IMR-90 (cell line): ENCODE results near the gene EPN2. TPM values are rescaled to one million over a fixed set of nuclear protein-coding genes. Genes with fewer than 3 reads are reported as not detected.

Experiments
- ATAC-seq: fragments of 200-7000 bp; cut with Tn5 transposase; 2 replicates; pipeline ENCODE4 v1.9.1; 2020; ENCODE audit warnings: low read depth, mild to moderate bottlenecking, moderate library complexity
- BruUV-seq: library from RNA; stranded (reverse); fragments of 400-500 nt; replicated peaks from 2 replicates; lab custom pipeline; 2021; lab: Mats Ljungman, UMichigan
- CTCF ChIA-PET: fragments of 300-600 bp; formaldehyde crosslinking; extraction: SDS; loops from one replicate; lab custom pipeline; 2021; ENCODE audit warnings: antibody characterized with exemption; lab: Yijun Ruan, JAX
- POLR2A ChIA-PET: fragments of 300-600 bp; sonication (Branson Sonifier 250); formaldehyde crosslinking; loops from one replicate; lab custom pipeline; 2022; ENCODE audit warnings: antibody characterized with exemption; ENCODE audit not compliant: unreplicated experiment; lab: Charles Lee
- DNase-seq: peaks from one replicate; pipeline ENCODE4 v3.0.0; 2013
- H2AFZ ChIP-seq: replicated peaks from 2 replicates; pipeline ENCODE3; 2013; ENCODE audit warnings: low read length, mild to moderate bottlenecking; ENCODE audit not compliant: poor library complexity
- H2AK5ac ChIP-seq: 2 replicates; pipeline ENCODE4 v1.6.1; 2013; ENCODE audit warnings: low read depth, low read length, inconsistent platforms
- H2AK9ac ChIP-seq: replicated peaks from 2 replicates; pipeline ENCODE3; 2013; ENCODE audit warnings: mild to moderate bottlenecking, low read depth, low read length, moderate library complexity; ENCODE audit not compliant: poor library complexity
- H2BK120ac ChIP-seq: 2 replicates; pipeline ENCODE4 v1.6.1; 2013; ENCODE audit warnings: low read depth, low read length, inconsistent platforms
- H2BK15ac ChIP-seq: 3 replicates; pipeline ENCODE4 v1.6.1; 2013; ENCODE audit warnings: low read depth, low read length, inconsistent platforms
- H2BK20ac ChIP-seq: 2 replicates; pipeline ENCODE4 v1.6.1; 2013; ENCODE audit warnings: low read depth, mild to moderate bottlenecking, inconsistent platforms, low read length, moderate library complexity
- H2BK5ac ChIP-seq: 2 replicates; pipeline ENCODE4 v1.6.1; 2013; ENCODE audit warnings: mild to moderate bottlenecking, low read depth, low read length, inconsistent platforms; ENCODE audit not compliant: poor library complexity, severe bottlenecking
- H3K14ac ChIP-seq: replicated peaks from 2 replicates; pipeline ENCODE4 v1.6.1; 2013; ENCODE audit warnings: low read depth, low read length, inconsistent platforms
- H3K18ac ChIP-seq: 2 replicates; pipeline ENCODE4 v1.6.1; 2013; ENCODE audit warnings: low read depth, low read length, control low read depth
- H3K23ac ChIP-seq: 2 replicates; pipeline ENCODE4 v1.6.1; 2013; ENCODE audit warnings: low read depth, low read length, inconsistent platforms
- H3K27ac ChIP-seq: 2 replicates; pipeline ENCODE4 v1.5.1; 2013; ENCODE audit warnings: mild to moderate bottlenecking, control low read depth, low read length; ENCODE audit not compliant: insufficient read depth
- H3K27me3 ChIP-seq: 2 replicates; pipeline ENCODE4 v1.6.1; 2013; ENCODE audit warnings: low read length; ENCODE audit not compliant: control insufficient read depth, insufficient read depth
- H3K36me3 ChIP-seq: 2 replicates; pipeline ENCODE4 v1.6.1; 2013; ENCODE audit warnings: low read length, mixed read lengths; ENCODE audit not compliant: control insufficient read depth, insufficient read depth
- H3K4ac ChIP-seq: 2 replicates; pipeline ENCODE4 v1.6.1; 2013; ENCODE audit warnings: low read depth, low read length, inconsistent platforms
- H3K4me1 ChIP-seq: 2 replicates; pipeline ENCODE4 v1.6.1; 2013; ENCODE audit warnings: low read length, mixed read lengths; ENCODE audit not compliant: control insufficient read depth, insufficient read depth
- H3K4me2 ChIP-seq: 2 replicates; pipeline ENCODE4 v1.6.1; 2013; ENCODE audit warnings: low read depth, mild to moderate bottlenecking, control low read depth, low read length, moderate library complexity
- H3K4me3 ChIP-seq: 2 replicates; pipeline ENCODE4 v1.5.1; 2013; ENCODE audit warnings: low read depth, mild to moderate bottlenecking, control low read depth, low read length, moderate library complexity; ENCODE audit not compliant: insufficient read depth
- H3K56ac ChIP-seq: 2 replicates; pipeline ENCODE4 v1.6.1; 2013; ENCODE audit warnings: low read length, inconsistent platforms; ENCODE audit not compliant: insufficient read depth; ENCODE audit errors: extremely low read depth
- H3K79me1 ChIP-seq, 2 experiments: 2 replicates each; pipeline ENCODE4 v1.6.1; 2013; ENCODE audit warnings: low read length in 2 of 2, inconsistent platforms in 1 of 2, low read depth in 1 of 2
- H3K9ac ChIP-seq: 2 replicates; pipeline ENCODE4 v1.6.1; 2013; ENCODE audit warnings: low read depth, low read length, control low read depth
- H3K9me1 ChIP-seq: 2 replicates; pipeline ENCODE4 v1.6.1; 2013; ENCODE audit warnings: low read length, inconsistent platforms; ENCODE audit not compliant: insufficient read depth
- H3K9me3 ChIP-seq: 2 replicates; pipeline ENCODE4 v1.6.1; 2013; ENCODE audit warnings: low read length; ENCODE audit not compliant: control insufficient read depth, insufficient read depth
- H4K20me1 ChIP-seq: 2 replicates; pipeline ENCODE4 v1.6.1; 2013; ENCODE audit warnings: low read length, inconsistent platforms; ENCODE audit not compliant: insufficient read depth
- H4K5ac ChIP-seq: 2 replicates; pipeline ENCODE4 v1.6.1; 2013; ENCODE audit warnings: mild to moderate bottlenecking, low read depth, low read length, control low read depth
- H4K8ac ChIP-seq, 2 experiments: 2 replicates each; pipeline ENCODE4 v1.6.1; 2013; ENCODE audit warnings: low read depth in 2 of 2, low read length in 2 of 2, control low read depth in 1 of 2, inconsistent platforms in 1 of 2
- H4K91ac ChIP-seq: 2 replicates; pipeline ENCODE4 v1.6.1; 2013; ENCODE audit warnings: low read depth, low read length, inconsistent platforms; ENCODE audit not compliant: insufficient read depth
- BHLHE40 ChIP-seq: fragments of 150-350 bp; IDR thresholded peaks from 2 replicates; pipeline ENCODE4 v1.6.1; 2016; ENCODE audit warnings: mild to moderate bottlenecking, low read depth, low read length
- CEBPB ChIP-seq: IDR thresholded peaks from 2 replicates; pipeline ENCODE4 v1.6.1; 2012; ENCODE audit warnings: low read depth, low read length, improper control_type of control experiment
- CHD1 ChIP-seq: IDR thresholded peaks from 2 replicates; pipeline ENCODE4 v1.6.1; 2012; ENCODE audit warnings: low read depth, low read length, improper control_type of control experiment
- FOS ChIP-seq: fragments of 150-350 bp; IDR thresholded peaks from 2 replicates; pipeline ENCODE4 v1.6.1; 2016; ENCODE audit warnings: low read depth, low read length
- MAFK ChIP-seq: IDR thresholded peaks from 2 replicates; pipeline ENCODE4 v1.6.1; 2012; ENCODE audit warnings: low read depth, low read length, improper control_type of control experiment
- MAZ ChIP-seq: IDR thresholded peaks from 2 replicates; pipeline ENCODE4 v1.6.1; 2012; ENCODE audit warnings: low read depth, mild to moderate bottlenecking, low read length, improper control_type of control experiment, moderate library complexity, borderline replicate concordance
- MXI1 ChIP-seq: IDR thresholded peaks from 2 replicates; pipeline ENCODE4 v1.6.1; 2012; ENCODE audit warnings: low read depth, mild to moderate bottlenecking, low read length, moderate library complexity, borderline replicate concordance
- POLR2A ChIP-seq: IDR thresholded peaks from 2 replicates; pipeline ENCODE4 v1.6.1; 2012; ENCODE audit warnings: mild to moderate bottlenecking, low read depth, low read length
- RAD21 ChIP-seq: IDR thresholded peaks from 2 replicates; pipeline ENCODE4 v1.6.1; 2012; ENCODE audit warnings: low read length, improper control_type of control experiment
- RCOR1 ChIP-seq: IDR thresholded peaks from 2 replicates; pipeline ENCODE4 v1.6.1; 2012; ENCODE audit warnings: mild to moderate bottlenecking, low read length, improper control_type of control experiment; ENCODE audit not compliant: insufficient replicate concordance
- SMC3 ChIP-seq: fragments of 150-350 bp; IDR thresholded peaks from 2 replicates; pipeline ENCODE4 v1.6.1; 2016; ENCODE audit warnings: low read depth, mild to moderate bottlenecking, antibody characterized with exemption, low read length, moderate library complexity
- WGBS, 2 experiments: methylation state at CpG; one replicate each; pipeline versions ENCODE4 v1.1.5 to v1.1.7; 2013; ENCODE audit warnings: missing lambda C conversion rate in 2 of 2; ENCODE audit not compliant: insufficient read length in 1 of 2; ENCODE audit errors: extremely low coverage in 2 of 2; 5-methylcytosine and 5-hydroxymethylcytosine counted together
- dilution Hi-C: fragments of 300-500 bp; cut with HindIII; formaldehyde crosslinking; loops from one replicate; pipeline ENCODE4 v1.14.3; 2018; ENCODE audit warnings: low sequenced_read_pairs; ENCODE audit not compliant: unreplicated experiment
- in situ Hi-C: fragments of 300-500 bp; cut with MboI; formaldehyde crosslinking; loops from 3 replicates; pipeline ENCODE4 v1.14.3; 2019; ENCODE audit warnings: low sequenced_read_pairs, inconsistent platforms, mixed read lengths
- intact Hi-C: fragments of 100-400 bp; cut with micrococcal nuclease; formaldehyde crosslinking; loops from 2 replicates; pipeline ENCODE4 v1.10.0; 2022
- polyA plus RNA-seq, 3 experiments: library from polyadenylated mRNA; depleted of rRNA; stranded (reverse); fragments of >200 nt; gene quantifications; 2 replicates each; pipeline ENCODE4 v1.2.3, GENCODE V29; 2012; ENCODE audit warnings: low replicate concordance in 1 of 3
- total RNA-seq: library from RNA; depleted of rRNA; stranded (reverse); fragments of >200 nt; gene quantifications from 2 replicates; pipeline ENCODE4 v1.2.3, GENCODE V29; 2012
- TF ChIP-seq, protein P1 (sequence below): fragments of 150-350 bp; IDR thresholded peaks from 2 replicates; pipeline ENCODE4 v1.6.1; 2017; ENCODE audit warnings: mild to moderate bottlenecking, antibody characterized with exemption, low read length, low read depth
- TF ChIP-seq, protein P2 (sequence below): conservative IDR thresholded peaks from 2 replicates; pipeline ENCODE4 v1.5.1; 2012; ENCODE audit warnings: mild to moderate bottlenecking, low read depth, low read length, improper control_type of control experiment
- TF ChIP-seq, protein P3 (sequence below): fragments of 150-350 bp; IDR thresholded peaks from 2 replicates; pipeline ENCODE4 v1.6.1; 2016; ENCODE audit warnings: low read depth, mild to moderate bottlenecking, low read length, moderate library complexity, borderline replicate concordance

Gene EPN2
- total and polyA plus RNA-seq, 2 of the 4 experiments (the other 2 are of a cell fraction) = 14.9 to 25.3 TPM

DNA sequence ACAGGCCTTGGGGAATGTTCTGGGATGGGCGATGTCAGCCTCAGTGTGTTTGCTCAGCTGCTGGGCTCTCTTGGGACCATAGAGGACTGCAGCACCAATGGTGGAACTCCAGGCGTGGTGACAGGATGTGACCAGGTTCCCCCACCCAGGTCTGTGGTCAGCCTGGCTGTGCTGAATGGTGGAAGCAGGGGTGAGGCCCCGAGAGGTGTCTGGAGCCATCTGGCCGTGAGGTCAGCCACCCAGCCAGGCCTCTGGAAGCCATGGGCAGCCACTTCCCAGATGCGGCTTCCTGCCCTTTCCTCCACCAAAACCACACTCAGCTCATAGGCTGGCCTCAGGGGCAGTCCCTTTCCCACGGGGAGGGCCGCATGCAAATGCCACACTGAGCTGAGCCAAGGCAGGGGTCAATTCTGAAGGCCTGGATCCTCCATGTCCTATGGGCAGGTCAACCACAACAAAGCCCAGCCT lies 133.4 kb downstream of the EPN2 start:
- Histone ChIP-seq H2BK15ac (no peak overlapping the region), H3K14ac (no peak overlapping the region), H3K27ac (no peak overlapping the region), H4K5ac (no peak overlapping the region), H3K23ac (no peak overlapping the region), H3K9ac (no peak overlapping the region), H2BK120ac (no peak overlapping the region), H3K27me3 (no peaks in the 10 kb centered on the region), H3K4me3 (no peak overlapping the region), H2AK9ac (no peak overlapping the region), H3K9me1 (no peaks in the 10 kb centered on the region), H3K4me1 (0 out of 2 replicates have a peak, but pooled peaks cover 2% of the 10 kb centered on the region), H4K91ac (no peak overlapping the region), H3K4ac (no peak overlapping the region), H2AFZ (peak overlapping the region; percentile 44), H4K20me1 (no peaks in the 10 kb centered on the region), H2BK5ac (no peak overlapping the region), H2BK20ac (no peak overlapping the region), H2AK5ac (no peak overlapping the region), H3K9me3 (no peaks in the 10 kb centered on the region), H3K4me2 (no peak overlapping the region), H3K36me3 (peaks cover 2% of the 10 kb centered on the region; the same call in 1 of the 2 replicates), H3K18ac (no peak overlapping the region), H4K8ac (no peak overlapping the region), H3K56ac (no peak overlapping the region), H3K79me1 (0 out of 4 replicates have a peak, but pooled peaks cover 1% of the 10 kb centered on the region in 2 experiments)
- 93% methylated on average over 3 of the region's 7 CpGs; no CpG with 5 or more reads in 1 of the 2 experiments for WGBS, 2 experiments
- intact Hi-C loops (no loop called here), dilution Hi-C loops (no loop called here), in situ Hi-C loops (no loop called here)
- ChIA-PET POLR2A (interaction anchor here (0.5 kb wide), 1 partner anchor 17 kb away, joined by 5 read pairs; the partner anchor contains the start of gene MFAP4), CTCF (no interaction called here)
- BruUV-seq = no TSS peak
- TF ChIP-seq MXI1 (no peak), CHD1 (no peak), RAD21 (no peak), RCOR1 (no peak), MAZ (no peak), MAFK (no peak), BHLHE40 (no peak), POLR2A (no peak), FOS (no peak), SMC3 (no peak), CEBPB (no peak)
- TF ChIP-seq, protein P1, sequence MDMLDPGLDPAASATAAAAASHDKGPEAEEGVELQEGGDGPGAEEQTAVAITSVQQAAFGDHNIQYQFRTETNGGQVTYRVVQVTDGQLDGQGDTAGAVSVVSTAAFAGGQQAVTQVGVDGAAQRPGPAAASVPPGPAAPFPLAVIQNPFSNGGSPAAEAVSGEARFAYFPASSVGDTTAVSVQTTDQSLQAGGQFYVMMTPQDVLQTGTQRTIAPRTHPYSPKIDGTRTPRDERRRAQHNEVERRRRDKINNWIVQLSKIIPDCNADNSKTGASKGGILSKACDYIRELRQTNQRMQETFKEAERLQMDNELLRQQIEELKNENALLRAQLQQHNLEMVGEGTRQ = no peak
- TF ChIP-seq, protein P2, sequence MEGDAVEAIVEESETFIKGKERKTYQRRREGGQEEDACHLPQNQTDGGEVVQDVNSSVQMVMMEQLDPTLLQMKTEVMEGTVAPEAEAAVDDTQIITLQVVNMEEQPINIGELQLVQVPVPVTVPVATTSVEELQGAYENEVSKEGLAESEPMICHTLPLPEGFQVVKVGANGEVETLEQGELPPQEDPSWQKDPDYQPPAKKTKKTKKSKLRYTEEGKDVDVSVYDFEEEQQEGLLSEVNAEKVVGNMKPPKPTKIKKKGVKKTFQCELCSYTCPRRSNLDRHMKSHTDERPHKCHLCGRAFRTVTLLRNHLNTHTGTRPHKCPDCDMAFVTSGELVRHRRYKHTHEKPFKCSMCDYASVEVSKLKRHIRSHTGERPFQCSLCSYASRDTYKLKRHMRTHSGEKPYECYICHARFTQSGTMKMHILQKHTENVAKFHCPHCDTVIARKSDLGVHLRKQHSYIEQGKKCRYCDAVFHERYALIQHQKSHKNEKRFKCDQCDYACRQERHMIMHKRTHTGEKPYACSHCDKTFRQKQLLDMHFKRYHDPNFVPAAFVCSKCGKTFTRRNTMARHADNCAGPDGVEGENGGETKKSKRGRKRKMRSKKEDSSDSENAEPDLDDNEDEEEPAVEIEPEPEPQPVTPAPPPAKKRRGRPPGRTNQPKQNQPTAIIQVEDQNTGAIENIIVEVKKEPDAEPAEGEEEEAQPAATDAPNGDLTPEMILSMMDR = no peak
- TF ChIP-seq, protein P3, sequence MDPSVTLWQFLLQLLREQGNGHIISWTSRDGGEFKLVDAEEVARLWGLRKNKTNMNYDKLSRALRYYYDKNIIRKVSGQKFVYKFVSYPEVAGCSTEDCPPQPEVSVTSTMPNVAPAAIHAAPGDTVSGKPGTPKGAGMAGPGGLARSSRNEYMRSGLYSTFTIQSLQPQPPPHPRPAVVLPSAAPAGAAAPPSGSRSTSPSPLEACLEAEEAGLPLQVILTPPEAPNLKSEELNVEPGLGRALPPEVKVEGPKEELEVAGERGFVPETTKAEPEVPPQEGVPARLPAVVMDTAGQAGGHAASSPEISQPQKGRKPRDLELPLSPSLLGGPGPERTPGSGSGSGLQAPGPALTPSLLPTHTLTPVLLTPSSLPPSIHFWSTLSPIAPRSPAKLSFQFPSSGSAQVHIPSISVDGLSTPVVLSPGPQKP = no peak
- DNase-seq (no peak), ATAC-seq (no peak)
